GM23338 (cell line): ENCODE data around the gene PALLD. TPM values are rescaled to one million over a fixed set of nuclear protein-coding genes. Genes with fewer than 3 reads are reported as not detected.

Experiments used
- ATAC-seq: fragments of 200-7000 bp; cut with Tn5 transposase; 3 replicates; pipeline ENCODE4 v1.9.1; 2020
- DNase-seq: peaks from one replicate; pipeline ENCODE4 v3.0.0-alpha.2; 2015; ENCODE audit warnings: low spot score
- H2AFZ ChIP-seq: fragments of 200-600 bp; sonication (generic); 2 replicates; pipeline ENCODE4 v1.8.0; 2016; ENCODE audit warnings: antibody characterized with exemption, mild to moderate bottlenecking, moderate library complexity
- H3F3A ChIP-seq: fragments of 200-600 bp; sonication (generic); replicated peaks from 2 replicates; pipeline ENCODE4 v1.8.0; 2017; ENCODE audit warnings: antibody characterized with exemption, mixed run types, low read depth
- H3K27ac ChIP-seq: fragments of 200-600 bp; sonication (generic); 2 replicates; pipeline ENCODE4 v1.6.1; 2016; ENCODE audit warnings: low read depth
- H3K27me3 ChIP-seq: fragments of 200-600 bp; sonication (generic); 2 replicates; pipeline ENCODE4 v1.8.0; 2016; ENCODE audit warnings: mild to moderate bottlenecking, mixed run types, moderate library complexity; ENCODE audit not compliant: insufficient read depth
- H3K36me3 ChIP-seq: fragments of 200-600 bp; sonication (generic); 2 replicates; pipeline ENCODE4 v1.8.0; 2016; ENCODE audit warnings: mild to moderate bottlenecking; ENCODE audit not compliant: insufficient read depth
- H3K4me1 ChIP-seq: fragments of 200-600 bp; sonication (generic); 2 replicates; pipeline ENCODE4 v1.8.0; 2016; ENCODE audit warnings: mild to moderate bottlenecking, moderate library complexity; ENCODE audit not compliant: insufficient read depth
- H3K4me2 ChIP-seq: fragments of 200-600 bp; sonication (generic); 2 replicates; pipeline ENCODE4 v1.7.1; 2017; ENCODE audit warnings: mixed run types
- H3K4me3 ChIP-seq: fragments of 200-600 bp; sonication (generic); 2 replicates; pipeline ENCODE4 v1.6.1; 2016; ENCODE audit warnings: mixed run types
- H3K79me2 ChIP-seq: fragments of 200-600 bp; sonication (generic); replicated peaks from 2 replicates; pipeline ENCODE4 v1.8.0; 2017; ENCODE audit warnings: mild to moderate bottlenecking; ENCODE audit not compliant: insufficient read depth
- H3K9me2 ChIP-seq: fragments of 200-600 bp; sonication (generic); 2 replicates; pipeline ENCODE4 v1.8.0; 2017; ENCODE audit not compliant: insufficient read depth
- H4K20me1 ChIP-seq: fragments of 200-600 bp; sonication (generic); replicated peaks from 2 replicates; pipeline ENCODE4 v1.8.0; 2017; ENCODE audit warnings: mild to moderate bottlenecking; ENCODE audit not compliant: insufficient read depth
- H3K27ac Mint-ChIP-seq: 2 replicates; pipeline ENCODE4 v1.8.0; 2020; ENCODE audit warnings: inconsistent platforms, mild to moderate bottlenecking, moderate library complexity, mixed read lengths
- H3K27me3 Mint-ChIP-seq: 3 replicates; pipeline ENCODE4 v1.8.0; 2022; ENCODE audit warnings: low read depth, mild to moderate bottlenecking, moderate library complexity, mixed read lengths, inconsistent platforms; ENCODE audit not compliant: insufficient read depth, poor library complexity
- H3K36me3 Mint-ChIP-seq: 3 replicates; pipeline ENCODE4 v1.8.0; 2021; ENCODE audit warnings: low read depth, mild to moderate bottlenecking, inconsistent platforms, moderate library complexity, mixed read lengths
- H3K4me1 Mint-ChIP-seq: 3 replicates; pipeline ENCODE4 v1.8.0; 2020; ENCODE audit warnings: mild to moderate bottlenecking, inconsistent platforms, mixed read lengths
- H3K4me3 Mint-ChIP-seq: 3 replicates; pipeline ENCODE4 v1.8.0; 2021; ENCODE audit warnings: moderate library complexity, mild to moderate bottlenecking, inconsistent platforms, mixed read lengths
- H3K9me3 Mint-ChIP-seq: 3 replicates; pipeline ENCODE4 v1.8.0; 2020; ENCODE audit warnings: moderate library complexity, mild to moderate bottlenecking, inconsistent platforms, mixed read lengths
- CREB1 ChIP-seq: fragments of 250-450 bp; sonication (Bioruptor Pico); IDR thresholded peaks from 2 replicates; pipeline ENCODE4 v1.5.0; 2020; ENCODE audit warnings: low read depth, mild to moderate bottlenecking, moderate library complexity
- EZH2 ChIP-seq: fragments of 200-600 bp; sonication (generic); IDR thresholded peaks from one replicate; pipeline ENCODE4 v1.8.0; 2017; ENCODE audit warnings: antibody characterized with exemption, mild to moderate bottlenecking, low read depth; ENCODE audit not compliant: unreplicated experiment
- EZH2phosphoT487 ChIP-seq: fragments of 200-600 bp; sonication (generic); IDR thresholded peaks from one replicate; pipeline ENCODE4 v1.8.1; 2018; ENCODE audit warnings: antibody characterized with exemption; ENCODE audit not compliant: unreplicated experiment
- NANOG ChIP-seq: IDR thresholded peaks from 2 replicates; pipeline ENCODE4 v1.6.1; 2016; ENCODE audit warnings: antibody characterized with exemption, borderline replicate concordance
- POLR2AphosphoS5 ChIP-seq: IDR thresholded peaks from 2 replicates; pipeline ENCODE4 v1.6.1; 2016; ENCODE audit warnings: antibody characterized with exemption, low read depth
- STAT1 ChIP-seq: IDR thresholded peaks from one replicate; pipeline ENCODE4 v1.6.1; 2016; ENCODE audit warnings: antibody characterized with exemption; ENCODE audit not compliant: unreplicated experiment
- ZNF114 ChIP-seq: fragments of 250-450 bp; sonication (Bioruptor Pico); IDR thresholded peaks from 2 replicates; pipeline ENCODE4 v1.5.0; 2020; ENCODE audit warnings: mild to moderate bottlenecking, moderate library complexity
- polyA plus RNA-seq: library from polyadenylated mRNA; unstranded; fragments of >200 nt; fragmentation: Nextera tagmentation; extraction: Ambion mirVana; gene quantifications from 2 replicates; pipeline ENCODE4 v1.2.1, GENCODE V29; 2016
- total RNA-seq: library from RNA; depleted of rRNA; stranded (reverse); fragments of >200 nt; shearing (Covaris generic); gene quantifications from 2 replicates; pipeline ENCODE4 v1.2.3, GENCODE V29; 2014
- TF ChIP-seq, protein P1 (sequence below), 2 experiments: fragments of 200-600 bp in 1 of 2; sonication (generic) in 1 of 2; conservative IDR thresholded peaks; 2 replicates each; pipeline versions ENCODE4 v1.5.1 to v1.6.1; 2016 to 2017; ENCODE audit warnings: antibody characterized with exemption in 2 of 2, low read depth in 2 of 2, mild to moderate bottlenecking in 2 of 2, moderate library complexity in 1 of 2
- TF ChIP-seq, protein P2 (sequence below): fragments of 250-450 bp; sonication (Bioruptor Pico); IDR thresholded peaks from 2 replicates; pipeline ENCODE4 v1.5.0; 2020; ENCODE audit warnings: mild to moderate bottlenecking, moderate library complexity
- TF ChIP-seq, protein P3 (sequence below): IDR thresholded peaks from one replicate; pipeline ENCODE4 v1.6.1; 2018; ENCODE audit warnings: antibody characterized with exemption; ENCODE audit not compliant: unreplicated experiment
- TF ChIP-seq, protein P4 (sequence below): IDR thresholded peaks from 2 replicates; pipeline ENCODE4 v1.6.1; 2016; ENCODE audit warnings: antibody characterized with exemption

The PALLD gene
- total and polyA plus RNA-seq, 2 experiments from 2014 or later, result 13.1 to 30.2 TPM

DNA sequence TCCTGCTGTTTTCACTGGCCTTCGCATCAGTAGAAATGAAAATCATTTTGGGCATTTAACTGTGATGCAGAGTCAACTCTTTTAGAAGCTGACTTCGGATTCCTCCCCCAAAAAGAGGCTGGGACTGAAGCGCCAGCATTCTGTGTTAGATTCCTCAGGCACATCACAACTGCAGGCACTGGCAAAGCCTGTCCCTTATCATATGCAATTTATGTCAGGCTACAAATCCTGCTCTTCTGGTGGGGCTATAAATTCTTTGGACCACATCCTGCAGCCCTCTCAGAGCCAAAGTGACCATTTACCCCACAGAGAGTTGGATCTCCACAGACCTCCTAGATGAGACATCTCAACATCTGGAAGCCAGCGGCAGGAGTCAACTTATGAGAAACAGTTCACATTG lies 374.8 kb downstream of the PALLD start:
- Histone ChIP-seq H3K79me2 (no peaks in the 10 kb centered on the region), H3K4me3 (no peak overlapping the region), H3K27ac (no peak overlapping the region), H2AFZ (no peak overlapping the region), H3K9me2 (no peaks in the 10 kb centered on the region), H3K4me2 (no peak overlapping the region), H3K4me1 (no peaks in the 10 kb centered on the region), H3F3A (no peaks in the 10 kb centered on the region), H4K20me1 (no peaks in the 10 kb centered on the region), H3K36me3 (no peaks in the 10 kb centered on the region), H3K27me3 (peaks cover 10% of the 10 kb centered on the region; the same call in 1 of the 2 replicates)
- no peaks in the 10 kb centered on the region for H3K27me3 Mint-ChIP-seq
- H3K4me3 Mint-ChIP-seq, result no peak overlapping the region
- no peak for TF ChIP-seq EZH2phosphoT487
- TF ChIP-seq, protein P1, sequence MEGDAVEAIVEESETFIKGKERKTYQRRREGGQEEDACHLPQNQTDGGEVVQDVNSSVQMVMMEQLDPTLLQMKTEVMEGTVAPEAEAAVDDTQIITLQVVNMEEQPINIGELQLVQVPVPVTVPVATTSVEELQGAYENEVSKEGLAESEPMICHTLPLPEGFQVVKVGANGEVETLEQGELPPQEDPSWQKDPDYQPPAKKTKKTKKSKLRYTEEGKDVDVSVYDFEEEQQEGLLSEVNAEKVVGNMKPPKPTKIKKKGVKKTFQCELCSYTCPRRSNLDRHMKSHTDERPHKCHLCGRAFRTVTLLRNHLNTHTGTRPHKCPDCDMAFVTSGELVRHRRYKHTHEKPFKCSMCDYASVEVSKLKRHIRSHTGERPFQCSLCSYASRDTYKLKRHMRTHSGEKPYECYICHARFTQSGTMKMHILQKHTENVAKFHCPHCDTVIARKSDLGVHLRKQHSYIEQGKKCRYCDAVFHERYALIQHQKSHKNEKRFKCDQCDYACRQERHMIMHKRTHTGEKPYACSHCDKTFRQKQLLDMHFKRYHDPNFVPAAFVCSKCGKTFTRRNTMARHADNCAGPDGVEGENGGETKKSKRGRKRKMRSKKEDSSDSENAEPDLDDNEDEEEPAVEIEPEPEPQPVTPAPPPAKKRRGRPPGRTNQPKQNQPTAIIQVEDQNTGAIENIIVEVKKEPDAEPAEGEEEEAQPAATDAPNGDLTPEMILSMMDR (conservative IDR thresholded peaks at IDR 0.05; ENCODE audit: low read depth in 2 of 2), result no peak
- no peak for TF ChIP-seq CREB1
- TF ChIP-seq, protein P2, sequence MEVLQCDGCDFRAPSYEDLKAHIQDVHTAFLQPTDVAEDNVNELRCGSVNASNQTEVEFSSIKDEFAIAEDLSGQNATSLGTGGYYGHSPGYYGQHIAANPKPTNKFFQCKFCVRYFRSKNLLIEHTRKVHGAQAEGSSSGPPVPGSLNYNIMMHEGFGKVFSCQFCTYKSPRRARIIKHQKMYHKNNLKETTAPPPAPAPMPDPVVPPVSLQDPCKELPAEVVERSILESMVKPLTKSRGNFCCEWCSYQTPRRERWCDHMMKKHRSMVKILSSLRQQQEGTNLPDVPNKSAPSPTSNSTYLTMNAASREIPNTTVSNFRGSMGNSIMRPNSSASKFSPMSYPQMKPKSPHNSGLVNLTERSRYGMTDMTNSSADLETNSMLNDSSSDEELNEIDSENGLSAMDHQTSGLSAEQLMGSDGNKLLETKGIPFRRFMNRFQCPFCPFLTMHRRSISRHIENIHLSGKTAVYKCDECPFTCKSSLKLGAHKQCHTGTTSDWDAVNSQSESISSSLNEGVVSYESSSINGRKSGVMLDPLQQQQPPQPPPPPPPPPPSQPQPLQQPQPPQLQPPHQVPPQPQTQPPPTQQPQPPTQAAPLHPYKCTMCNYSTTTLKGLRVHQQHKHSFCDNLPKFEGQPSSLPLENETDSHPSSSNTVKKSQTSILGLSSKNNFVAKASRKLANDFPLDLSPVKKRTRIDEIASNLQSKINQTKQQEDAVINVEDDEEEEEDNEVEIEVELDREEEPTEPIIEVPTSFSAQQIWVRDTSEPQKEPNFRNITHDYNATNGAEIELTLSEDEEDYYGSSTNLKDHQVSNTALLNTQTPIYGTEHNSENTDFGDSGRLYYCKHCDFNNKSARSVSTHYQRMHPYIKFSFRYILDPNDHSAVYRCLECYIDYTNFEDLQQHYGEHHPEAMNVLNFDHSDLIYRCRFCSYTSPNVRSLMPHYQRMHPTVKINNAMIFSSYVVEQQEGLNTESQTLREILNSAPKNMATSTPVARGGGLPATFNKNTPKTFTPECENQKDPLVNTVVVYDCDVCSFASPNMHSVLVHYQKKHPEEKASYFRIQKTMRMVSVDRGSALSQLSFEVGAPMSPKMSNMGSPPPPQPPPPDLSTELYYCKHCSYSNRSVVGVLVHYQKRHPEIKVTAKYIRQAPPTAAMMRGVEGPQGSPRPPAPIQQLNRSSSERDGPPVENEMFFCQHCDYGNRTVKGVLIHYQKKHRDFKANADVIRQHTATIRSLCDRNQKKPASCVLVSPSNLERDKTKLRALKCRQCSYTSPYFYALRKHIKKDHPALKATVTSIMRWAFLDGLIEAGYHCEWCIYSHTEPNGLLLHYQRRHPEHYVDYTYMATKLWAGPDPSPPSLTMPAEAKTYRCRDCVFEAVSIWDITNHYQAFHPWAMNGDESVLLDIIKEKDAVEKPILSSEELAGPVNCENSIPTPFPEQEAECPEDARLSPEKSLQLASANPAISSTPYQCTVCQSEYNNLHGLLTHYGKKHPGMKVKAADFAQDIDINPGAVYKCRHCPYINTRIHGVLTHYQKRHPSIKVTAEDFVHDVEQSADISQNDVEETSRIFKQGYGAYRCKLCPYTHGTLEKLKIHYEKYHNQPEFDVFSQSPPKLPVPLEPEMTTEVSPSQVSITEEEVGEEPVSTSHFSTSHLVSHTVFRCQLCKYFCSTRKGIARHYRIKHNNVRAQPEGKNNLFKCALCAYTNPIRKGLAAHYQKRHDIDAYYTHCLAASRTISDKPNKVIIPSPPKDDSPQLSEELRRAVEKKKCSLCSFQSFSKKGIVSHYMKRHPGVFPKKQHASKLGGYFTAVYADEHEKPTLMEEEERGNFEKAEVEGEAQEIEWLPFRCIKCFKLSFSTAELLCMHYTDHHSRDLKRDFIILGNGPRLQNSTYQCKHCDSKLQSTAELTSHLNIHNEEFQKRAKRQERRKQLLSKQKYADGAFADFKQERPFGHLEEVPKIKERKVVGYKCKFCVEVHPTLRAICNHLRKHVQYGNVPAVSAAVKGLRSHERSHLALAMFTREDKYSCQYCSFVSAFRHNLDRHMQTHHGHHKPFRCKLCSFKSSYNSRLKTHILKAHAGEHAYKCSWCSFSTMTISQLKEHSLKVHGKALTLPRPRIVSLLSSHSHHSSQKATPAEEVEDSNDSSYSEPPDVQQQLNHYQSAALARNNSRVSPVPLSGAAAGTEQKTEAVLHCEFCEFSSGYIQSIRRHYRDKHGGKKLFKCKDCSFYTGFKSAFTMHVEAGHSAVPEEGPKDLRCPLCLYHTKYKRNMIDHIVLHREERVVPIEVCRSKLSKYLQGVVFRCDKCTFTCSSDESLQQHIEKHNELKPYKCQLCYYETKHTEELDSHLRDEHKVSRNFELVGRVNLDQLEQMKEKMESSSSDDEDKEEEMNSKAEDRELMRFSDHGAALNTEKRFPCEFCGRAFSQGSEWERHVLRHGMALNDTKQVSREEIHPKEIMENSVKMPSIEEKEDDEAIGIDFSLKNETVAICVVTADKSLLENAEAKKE, result no peak
- TF ChIP-seq EZH2, result no peak
- TF ChIP-seq ZNF114, result no peak
- TF ChIP-seq NANOG, result no peak
- TF ChIP-seq STAT1, result no peak
- TF ChIP-seq POLR2AphosphoS5, result no peak
- TF ChIP-seq, protein P3, sequence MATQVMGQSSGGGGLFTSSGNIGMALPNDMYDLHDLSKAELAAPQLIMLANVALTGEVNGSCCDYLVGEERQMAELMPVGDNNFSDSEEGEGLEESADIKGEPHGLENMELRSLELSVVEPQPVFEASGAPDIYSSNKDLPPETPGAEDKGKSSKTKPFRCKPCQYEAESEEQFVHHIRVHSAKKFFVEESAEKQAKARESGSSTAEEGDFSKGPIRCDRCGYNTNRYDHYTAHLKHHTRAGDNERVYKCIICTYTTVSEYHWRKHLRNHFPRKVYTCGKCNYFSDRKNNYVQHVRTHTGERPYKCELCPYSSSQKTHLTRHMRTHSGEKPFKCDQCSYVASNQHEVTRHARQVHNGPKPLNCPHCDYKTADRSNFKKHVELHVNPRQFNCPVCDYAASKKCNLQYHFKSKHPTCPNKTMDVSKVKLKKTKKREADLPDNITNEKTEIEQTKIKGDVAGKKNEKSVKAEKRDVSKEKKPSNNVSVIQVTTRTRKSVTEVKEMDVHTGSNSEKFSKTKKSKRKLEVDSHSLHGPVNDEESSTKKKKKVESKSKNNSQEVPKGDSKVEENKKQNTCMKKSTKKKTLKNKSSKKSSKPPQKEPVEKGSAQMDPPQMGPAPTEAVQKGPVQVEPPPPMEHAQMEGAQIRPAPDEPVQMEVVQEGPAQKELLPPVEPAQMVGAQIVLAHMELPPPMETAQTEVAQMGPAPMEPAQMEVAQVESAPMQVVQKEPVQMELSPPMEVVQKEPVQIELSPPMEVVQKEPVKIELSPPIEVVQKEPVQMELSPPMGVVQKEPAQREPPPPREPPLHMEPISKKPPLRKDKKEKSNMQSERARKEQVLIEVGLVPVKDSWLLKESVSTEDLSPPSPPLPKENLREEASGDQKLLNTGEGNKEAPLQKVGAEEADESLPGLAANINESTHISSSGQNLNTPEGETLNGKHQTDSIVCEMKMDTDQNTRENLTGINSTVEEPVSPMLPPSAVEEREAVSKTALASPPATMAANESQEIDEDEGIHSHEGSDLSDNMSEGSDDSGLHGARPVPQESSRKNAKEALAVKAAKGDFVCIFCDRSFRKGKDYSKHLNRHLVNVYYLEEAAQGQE, result no peak
- TF ChIP-seq, protein P4, sequence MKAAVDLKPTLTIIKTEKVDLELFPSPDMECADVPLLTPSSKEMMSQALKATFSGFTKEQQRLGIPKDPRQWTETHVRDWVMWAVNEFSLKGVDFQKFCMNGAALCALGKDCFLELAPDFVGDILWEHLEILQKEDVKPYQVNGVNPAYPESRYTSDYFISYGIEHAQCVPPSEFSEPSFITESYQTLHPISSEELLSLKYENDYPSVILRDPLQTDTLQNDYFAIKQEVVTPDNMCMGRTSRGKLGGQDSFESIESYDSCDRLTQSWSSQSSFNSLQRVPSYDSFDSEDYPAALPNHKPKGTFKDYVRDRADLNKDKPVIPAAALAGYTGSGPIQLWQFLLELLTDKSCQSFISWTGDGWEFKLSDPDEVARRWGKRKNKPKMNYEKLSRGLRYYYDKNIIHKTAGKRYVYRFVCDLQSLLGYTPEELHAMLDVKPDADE, result no peak
- ATAC-seq, result no peak
- peaks cover 14% of the 10 kb centered on the region for H3K4me1 Mint-ChIP-seq
- H3K36me3 Mint-ChIP-seq, result peaks cover 2% of the 10 kb centered on the region; the same call in 1 of the 3 replicates
- H3K27ac Mint-ChIP-seq, result no peak overlapping the region
- no peak for DNase-seq
- H3K9me3 Mint-ChIP-seq, result no peaks in the 10 kb centered on the region
